Breast epithelium (tissue), 3 donors: ENCODE data around the gene CDCP2.

ENCODE experiments used
- POLR2AphosphoS5 ChIP-seq, 3 donors: sonication (generic); formaldehyde crosslinking; IDR thresholded peaks; one replicate each; pipeline ENCODE4 v1.6.1; 2017; ENCODE audit warnings: antibody characterized with exemption in 3 of 3
- TF ChIP-seq, protein P1 (sequence below), 3 donors: fragments of 450-650 bp; IDR thresholded peaks; one replicate each; pipeline ENCODE4 v1.5.1; 2016 to 2017; ENCODE audit warnings: antibody characterized with exemption in 3 of 3, mild to moderate bottlenecking in 3 of 3, moderate library complexity in 3 of 3

DNA sequence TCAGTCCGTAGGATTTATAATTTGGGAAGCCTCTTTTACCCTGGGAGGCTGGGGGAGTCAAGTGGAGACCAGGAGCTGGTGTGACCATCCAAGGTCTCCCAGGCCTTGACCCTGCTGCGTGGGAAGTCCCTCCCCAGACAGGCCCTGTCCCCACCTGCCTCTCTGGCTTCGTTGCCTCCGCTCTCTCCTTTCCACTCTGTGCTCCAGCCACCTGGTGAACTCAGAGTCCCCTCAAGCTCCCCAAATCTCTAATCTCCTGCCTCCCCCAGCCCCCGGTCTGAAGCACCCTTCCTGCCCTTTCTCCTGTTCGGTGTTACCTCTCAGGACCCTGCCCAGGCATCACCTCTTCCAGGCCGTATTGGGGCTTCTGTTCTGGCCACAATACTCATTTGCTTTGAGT lies 27.9 kb downstream of the CDCP2 start:
- TF ChIP-seq, protein P1, sequence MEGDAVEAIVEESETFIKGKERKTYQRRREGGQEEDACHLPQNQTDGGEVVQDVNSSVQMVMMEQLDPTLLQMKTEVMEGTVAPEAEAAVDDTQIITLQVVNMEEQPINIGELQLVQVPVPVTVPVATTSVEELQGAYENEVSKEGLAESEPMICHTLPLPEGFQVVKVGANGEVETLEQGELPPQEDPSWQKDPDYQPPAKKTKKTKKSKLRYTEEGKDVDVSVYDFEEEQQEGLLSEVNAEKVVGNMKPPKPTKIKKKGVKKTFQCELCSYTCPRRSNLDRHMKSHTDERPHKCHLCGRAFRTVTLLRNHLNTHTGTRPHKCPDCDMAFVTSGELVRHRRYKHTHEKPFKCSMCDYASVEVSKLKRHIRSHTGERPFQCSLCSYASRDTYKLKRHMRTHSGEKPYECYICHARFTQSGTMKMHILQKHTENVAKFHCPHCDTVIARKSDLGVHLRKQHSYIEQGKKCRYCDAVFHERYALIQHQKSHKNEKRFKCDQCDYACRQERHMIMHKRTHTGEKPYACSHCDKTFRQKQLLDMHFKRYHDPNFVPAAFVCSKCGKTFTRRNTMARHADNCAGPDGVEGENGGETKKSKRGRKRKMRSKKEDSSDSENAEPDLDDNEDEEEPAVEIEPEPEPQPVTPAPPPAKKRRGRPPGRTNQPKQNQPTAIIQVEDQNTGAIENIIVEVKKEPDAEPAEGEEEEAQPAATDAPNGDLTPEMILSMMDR (IDR thresholded peaks at IDR 0.05) = no peak
- TF ChIP-seq POLR2AphosphoS5 (IDR thresholded peaks at IDR 0.05) = no peak
